Measurements from ENCODE around the gene PLAAT4. TPM values are rescaled to one million over a fixed set of nuclear protein-coding genes. Genes with fewer than 3 reads are reported as not detected.
A peak's percentile ranks its signal among the peaks of the same experiment; 100 is the strongest.
"Not testable (repeated sequence)": the region's sequence is repeated elsewhere in the genome, so short reads cannot be mapped to it uniquely, and the experiment has no call there.

The PLAAT4 gene
- total and polyA plus RNA-seq, 2 donors from 2014 or later, result 111 to 579 TPM

- H3K27me3 ChIP-seq (ENCODE audit: control insufficient read depth, insufficient read depth, low read length), result no peaks in the 10 kb centered on the region
- H3K9me3 ChIP-seq (ENCODE audit: control insufficient read depth in 2 of 3, insufficient read depth in 1 of 3, low read length in 3 of 3), result peaks cover 0 to 3% (median 2%) of the 10 kb centered on the region in 3 donors
- H3K27ac ChIP-seq (ENCODE audit: low read depth in 2 of 2, low read length in 2 of 2), result peak overlapping the region; percentile 15 to 68
- intact Hi-C loops (cut with DNase I), result no loop called here
- TF ChIP-seq, protein P1, sequence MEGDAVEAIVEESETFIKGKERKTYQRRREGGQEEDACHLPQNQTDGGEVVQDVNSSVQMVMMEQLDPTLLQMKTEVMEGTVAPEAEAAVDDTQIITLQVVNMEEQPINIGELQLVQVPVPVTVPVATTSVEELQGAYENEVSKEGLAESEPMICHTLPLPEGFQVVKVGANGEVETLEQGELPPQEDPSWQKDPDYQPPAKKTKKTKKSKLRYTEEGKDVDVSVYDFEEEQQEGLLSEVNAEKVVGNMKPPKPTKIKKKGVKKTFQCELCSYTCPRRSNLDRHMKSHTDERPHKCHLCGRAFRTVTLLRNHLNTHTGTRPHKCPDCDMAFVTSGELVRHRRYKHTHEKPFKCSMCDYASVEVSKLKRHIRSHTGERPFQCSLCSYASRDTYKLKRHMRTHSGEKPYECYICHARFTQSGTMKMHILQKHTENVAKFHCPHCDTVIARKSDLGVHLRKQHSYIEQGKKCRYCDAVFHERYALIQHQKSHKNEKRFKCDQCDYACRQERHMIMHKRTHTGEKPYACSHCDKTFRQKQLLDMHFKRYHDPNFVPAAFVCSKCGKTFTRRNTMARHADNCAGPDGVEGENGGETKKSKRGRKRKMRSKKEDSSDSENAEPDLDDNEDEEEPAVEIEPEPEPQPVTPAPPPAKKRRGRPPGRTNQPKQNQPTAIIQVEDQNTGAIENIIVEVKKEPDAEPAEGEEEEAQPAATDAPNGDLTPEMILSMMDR (IDR thresholded peaks at IDR 0.05; ENCODE audit: borderline replicate concordance, extremely low read depth, insufficient read depth), result no peak
- no peak overlapping the region for H3K9ac ChIP-seq (ENCODE audit: low read length in 3 of 3)
- no peaks in the 10 kb centered on the region for H3K36me3 ChIP-seq (ENCODE audit: control insufficient read depth in 2 of 3, insufficient read depth in 3 of 3, low read length in 3 of 3)
- peak overlapping the region in 2 of 3 donors; percentile 32 to 33 for H3K4me3 ChIP-seq (ENCODE audit: low read length in 3 of 3)
- no peak for FAIRE-seq
- peak in 1 of 5 donors; percentile 47 for DNase-seq
- H3K4me1 ChIP-seq (ENCODE audit: control insufficient read depth in 2 of 3, insufficient read depth in 2 of 3, low read depth in 1 of 3, low read length in 3 of 3), result peaks cover 3 to 12% (median 12%) of the 10 kb centered on the region in 3 donors
Observed at GRCh38 chr11:63574856-63575602, 38.4 kb downstream of the PLAAT4 start.

GRCh38 chr11:63578882-63579281 is 42.3 kb downstream of the PLAAT4 start:
- H3K9ac ChIP-seq (ENCODE audit: low read length in 3 of 3); intact Hi-C loops (cut with DNase I); H3K4me3 ChIP-seq (ENCODE audit: low read length in 3 of 3); H3K27me3 ChIP-seq (ENCODE audit: control insufficient read depth, insufficient read depth, low read length); DNase-seq; H3K9me3 ChIP-seq (ENCODE audit: control insufficient read depth in 2 of 3, insufficient read depth in 1 of 3, low read length in 3 of 3); H3K36me3 ChIP-seq (ENCODE audit: control insufficient read depth in 2 of 3, insufficient read depth in 3 of 3, low read length in 3 of 3); FAIRE-seq; H3K27ac ChIP-seq (ENCODE audit: low read depth in 2 of 2, low read length in 2 of 2): not testable (repeated sequence)
- H3K4me1 ChIP-seq (ENCODE audit: control insufficient read depth in 2 of 3, insufficient read depth in 2 of 3, low read depth in 1 of 3, low read length in 3 of 3), result peaks cover 3 to 12% (median 11%) of the 10 kb centered on the region in 3 donors

- H3K36me3 ChIP-seq (ENCODE audit: control insufficient read depth in 2 of 3, insufficient read depth in 3 of 3, low read length in 3 of 3); H3K27me3 ChIP-seq (ENCODE audit: control insufficient read depth, insufficient read depth, low read length); DNase-seq; H3K9ac ChIP-seq (ENCODE audit: low read length in 3 of 3); intact Hi-C loops (cut with DNase I); H3K9me3 ChIP-seq (ENCODE audit: control insufficient read depth in 2 of 3, insufficient read depth in 1 of 3, low read length in 3 of 3); FAIRE-seq; H3K4me1 ChIP-seq (ENCODE audit: control insufficient read depth in 2 of 3, insufficient read depth in 2 of 3, low read depth in 1 of 3, low read length in 3 of 3); H3K4me3 ChIP-seq (ENCODE audit: low read length in 3 of 3); H3K27ac ChIP-seq (ENCODE audit: low read depth in 2 of 2, low read length in 2 of 2): not testable (repeated sequence)
Observed at GRCh38 chr11:63581224-63581623, 44.6 kb downstream of the PLAAT4 start.

DNA sequence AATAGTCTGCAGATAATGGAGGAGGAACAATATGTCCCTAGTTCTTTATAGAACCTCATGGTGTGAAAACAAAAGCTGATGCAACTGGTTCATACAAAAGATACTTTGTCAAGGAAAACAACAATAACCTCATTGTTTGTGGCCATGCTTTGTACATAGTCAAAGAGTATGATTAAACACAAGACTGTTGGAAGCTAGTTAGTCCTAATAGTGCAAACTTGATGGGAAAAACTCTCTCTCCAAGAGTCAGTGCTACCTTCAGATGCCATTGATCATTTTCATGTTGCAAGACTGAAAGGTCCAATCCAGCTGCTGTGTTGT is 46.7 kb downstream of the PLAAT4 start:
- Histone ChIP-seq H3K9ac (ENCODE audit: low read length in 3 of 3) (no peak overlapping the region), H3K36me3 (ENCODE audit: control insufficient read depth in 2 of 3, insufficient read depth in 3 of 3, low read length in 3 of 3) (peaks cover 0 to 9% (median 7%) of the 10 kb centered on the region in 3 donors), H3K27me3 (ENCODE audit: control insufficient read depth, insufficient read depth, low read length) (no peaks in the 10 kb centered on the region), H3K27ac (ENCODE audit: low read depth in 2 of 2, low read length in 2 of 2) (no peak overlapping the region), H3K9me3 (ENCODE audit: control insufficient read depth in 2 of 3, insufficient read depth in 1 of 3, low read length in 3 of 3) (peaks cover 0 to 4% (median 3%) of the 10 kb centered on the region in 3 donors), H3K4me3 (ENCODE audit: low read length in 3 of 3) (no peak overlapping the region), H3K4me1 (ENCODE audit: control insufficient read depth in 2 of 3, insufficient read depth in 2 of 3, low read depth in 1 of 3, low read length in 3 of 3) (no peaks in the 10 kb centered on the region)
- DNase-seq (no peak), FAIRE-seq (no peak)
- TF ChIP-seq, protein P1 (IDR thresholded peaks at IDR 0.05; ENCODE audit: borderline replicate concordance, extremely low read depth, insufficient read depth), result no peak
- intact Hi-C loops (cut with DNase I), result no loop called here

All from kidney (tissue), 14 donors.